Breast epithelium (tissue), 4 donors: ENCODE data around the gene ARHGAP10. TPM values are rescaled to one million over a fixed set of nuclear protein-coding genes. Genes with fewer than 3 reads are reported as not detected.

Experiments
- DNase-seq, 2 donors: peaks; one replicate each; pipeline ENCODE4 v3.0.0-alpha.2; 2019; ENCODE audit warnings: low spot score in 2 of 2
- H3K27ac ChIP-seq, 2 donors: fragments of 200-600 bp; sonication (generic) in 1 of 2; one replicate each; pipeline ENCODE4 v1.5.1; 2016 to 2019; ENCODE audit warnings: mild to moderate bottlenecking in 1 of 2
- H3K27me3 ChIP-seq, 2 donors: fragments of 200-600 bp; sonication (generic) in 1 of 2; one replicate each; pipeline versions ENCODE4 v1.5.1 to v1.6.0; 2017 to 2019; ENCODE audit warnings: control low read depth in 1 of 2, mild to moderate bottlenecking in 1 of 2
- H3K36me3 ChIP-seq: fragments of 200-600 bp; one replicate; pipeline ENCODE4 v1.5.1; 2019
- H3K4me1 ChIP-seq, 2 donors: fragments of 200-600 bp; sonication (generic); one replicate each; pipeline ENCODE4 v1.5.1; 2016 to 2019; ENCODE audit warnings: control low read depth in 1 of 2
- H3K4me3 ChIP-seq, 3 donors: fragments of 200-600 bp; sonication (generic); 1 replicate in 2 of 3; 2 replicates in 1 of 3; pipeline ENCODE4 v1.5.1; 2016 to 2019; ENCODE audit warnings: mild to moderate bottlenecking in 3 of 3, moderate library complexity in 2 of 3
- H3K9me3 ChIP-seq, 2 donors: fragments of 200-600 bp; sonication (generic) in 1 of 2; one replicate each; pipeline ENCODE4 v1.5.1; 2016 to 2019; ENCODE audit warnings: control low read depth in 1 of 2
- CTCF ChIP-seq, 3 donors: fragments of 450-650 bp; IDR thresholded peaks; one replicate each; pipeline ENCODE4 v1.5.1; 2016 to 2017; ENCODE audit warnings: antibody characterized with exemption in 3 of 3, mild to moderate bottlenecking in 3 of 3, moderate library complexity in 3 of 3
- POLR2A ChIP-seq: fragments of 450-650 bp; IDR thresholded peaks from one replicate; pipeline ENCODE4 v1.6.1; 2016; ENCODE audit warnings: antibody characterized with exemption, mild to moderate bottlenecking, moderate library complexity
- POLR2AphosphoS5 ChIP-seq, 3 donors: sonication (generic); formaldehyde crosslinking; IDR thresholded peaks; one replicate each; pipeline ENCODE4 v1.6.1; 2017; ENCODE audit warnings: antibody characterized with exemption in 3 of 3
- intact Hi-C: fragments of 100-400 bp; cut with DNase I; formaldehyde crosslinking; loops from one replicate; pipeline ENCODE4 v1.15.1; 2023; ENCODE audit warnings: low total_unique reads
- total RNA-seq, 3 donors: library from RNA; depleted of rRNA; stranded (reverse); fragments of >200 nt; gene quantifications; one replicate each; pipeline ENCODE4 v1.1.0, GENCODE V29; 2016

ARHGAP10 gene
- total RNA-seq, 3 donors from 2014 or later, result 49.5 to 138 (median 62.6) TPM

GRCh38 chr4:148059617-148060180, 327.8 kb downstream of the ARHGAP10 start:
- no peaks in the 10 kb centered on the region for H3K4me1 ChIP-seq
- intact Hi-C loops, result no loop called here
- TF ChIP-seq POLR2A (no peak), CTCF (IDR thresholded peaks at IDR 0.05) (no peak), POLR2AphosphoS5 (IDR thresholded peaks at IDR 0.05) (no peak)

GRCh38 chr4:148060264-148061140, 328.6 kb downstream of the ARHGAP10 start:
- no peaks in the 10 kb centered on the region for H3K27me3 ChIP-seq
- TF ChIP-seq CTCF (IDR thresholded peaks at IDR 0.05) (no peak), POLR2A (no peak), POLR2AphosphoS5 (IDR thresholded peaks at IDR 0.05) (no peak)
- intact Hi-C loops, result no loop called here
- no peak overlapping the region for H3K27ac ChIP-seq
- H3K4me3 ChIP-seq, result no peak overlapping the region
- DNase-seq, result no peak
- H3K4me1 ChIP-seq, result no peaks in the 10 kb centered on the region
- H3K9me3 ChIP-seq, result no peaks in the 10 kb centered on the region
- H3K36me3 ChIP-seq, result no peaks in the 10 kb centered on the region

More at GRCh38 chr4:148059617-148060180, 327.8 kb downstream of the ARHGAP10 start:
- no peak for DNase-seq
- Histone ChIP-seq H3K27ac (no peak overlapping the region), H3K4me3 (no peak overlapping the region), H3K36me3 (no peaks in the 10 kb centered on the region), H3K9me3 (no peaks in the 10 kb centered on the region), H3K27me3 (no peaks in the 10 kb centered on the region)

- intact Hi-C loops, result no loop called here
- H3K36me3 ChIP-seq, result no peaks in the 10 kb centered on the region
- no peak overlapping the region for H3K4me3 ChIP-seq
- no peak overlapping the region for H3K27ac ChIP-seq
- H3K27me3 ChIP-seq, result no peaks in the 10 kb centered on the region
- no peaks in the 10 kb centered on the region for H3K9me3 ChIP-seq
- TF ChIP-seq POLR2AphosphoS5 (IDR thresholded peaks at IDR 0.05) (no peak), POLR2A (no peak), CTCF (IDR thresholded peaks at IDR 0.05) (no peak)
- DNase-seq, result no peak
- H3K4me1 ChIP-seq, result no peaks in the 10 kb centered on the region
Observed at GRCh38 chr4:148061141-148061481, 329.2 kb downstream of the ARHGAP10 start.

- H3K9me3 ChIP-seq, result no peaks in the 10 kb centered on the region
- no peaks in the 10 kb centered on the region for H3K36me3 ChIP-seq
- intact Hi-C loops, result no loop called here
- H3K27ac ChIP-seq, result no peak overlapping the region
- TF ChIP-seq POLR2A (no peak), POLR2AphosphoS5 (IDR thresholded peaks at IDR 0.05) (no peak), CTCF (IDR thresholded peaks at IDR 0.05) (no peak)
- no peak for DNase-seq
- H3K4me3 ChIP-seq, result no peak overlapping the region
- no peaks in the 10 kb centered on the region for H3K4me1 ChIP-seq
- H3K27me3 ChIP-seq, result no peaks in the 10 kb centered on the region
Observed at GRCh38 chr4:148061795-148062194, 329.9 kb downstream of the ARHGAP10 start.

- Histone ChIP-seq H3K9me3 (no peaks in the 10 kb centered on the region), H3K27me3 (no peaks in the 10 kb centered on the region), H3K27ac (no peak overlapping the region), H3K36me3 (no peaks in the 10 kb centered on the region), H3K4me3 (no peak overlapping the region), H3K4me1 (no peaks in the 10 kb centered on the region)
- intact Hi-C loops, result no loop called here
- no peak for DNase-seq
- TF ChIP-seq CTCF (IDR thresholded peaks at IDR 0.05) (no peak), POLR2A (no peak), POLR2AphosphoS5 (IDR thresholded peaks at IDR 0.05) (no peak)
Observed at GRCh38 chr4:148062301-148062950, 330.5 kb downstream of the ARHGAP10 start.
